Measurements from ENCODE around the gene TEDC2. TPM values are rescaled to one million over a fixed set of nuclear protein-coding genes. Genes with fewer than 3 reads are reported as not detected.

The TEDC2 gene
- total and polyA plus RNA-seq, 2 of the 8 experiments (the other 6 are each of a cell fraction or from before 2014, with no cell fraction given) = 54.6 to 55.6 TPM

DNA sequence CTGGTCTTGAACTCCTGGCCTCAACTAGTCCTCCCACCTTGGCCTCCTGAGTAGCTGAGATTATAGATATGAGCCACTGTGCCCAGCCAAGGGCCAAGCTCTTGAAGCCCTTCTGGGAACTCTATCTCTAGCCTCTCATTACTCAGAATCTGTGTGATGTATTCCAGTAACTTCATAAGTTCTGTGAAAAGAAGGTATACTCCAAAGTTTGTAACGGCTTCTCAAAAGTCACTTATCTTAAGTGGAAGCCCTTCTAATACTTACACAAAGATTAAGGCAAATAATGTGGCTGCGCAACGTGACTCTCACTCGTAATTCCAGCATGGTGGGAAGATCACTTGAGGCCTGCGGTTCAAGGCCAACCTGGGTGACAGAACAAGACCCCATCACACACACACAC is 34.7 kb downstream of the TEDC2 start:
- Histone ChIP-seq H3K36me3 (ENCODE audit: control insufficient read depth in 2 of 4, insufficient read depth in 4 of 4, low read length in 3 of 4) (peaks cover 0 to 15% (median 4%) of the 10 kb centered on the region in 4 experiments; a peak in 4 of 8 replicates), H4K91ac (replicated peaks; ENCODE audit: insufficient read length, low read length) (no peak overlapping the region), H3K79me2 (ENCODE audit: control insufficient read depth in 1 of 2, insufficient read depth in 2 of 2, low read length in 2 of 2) (0 out of 4 replicates have a peak, but pooled peaks cover 0 to 2% of the 10 kb centered on the region in 2 experiments), H2BK15ac (ENCODE audit: low read length) (no peak overlapping the region), H3K4me1 (replicated peaks in 1 of 4; ENCODE audit: control insufficient read depth in 3 of 4, insufficient read depth in 4 of 4, low read length in 3 of 4) (no peaks in the 10 kb centered on the region), H3K4ac (replicated peaks; ENCODE audit: insufficient read length, low read depth, low read length) (no peak overlapping the region), H4K5ac (ENCODE audit: insufficient read length, low read depth, low read length) (no peak overlapping the region), H3K23me2 (ENCODE audit: low read depth, low read length) (no peaks in the 10 kb centered on the region), H3K56ac (replicated peaks; ENCODE audit: insufficient read length, low read depth, low read length) (no peak overlapping the region), H3K27me3 (replicated peaks in 1 of 4; ENCODE audit: control insufficient read depth in 3 of 4, extremely low read depth in 1 of 4, insufficient read depth in 3 of 4, low read length in 3 of 4) (no peaks in the 10 kb centered on the region), H3K9ac (replicated peaks in 1 of 4; ENCODE audit: extremely low read depth in 1 of 4, low read depth in 3 of 4, low read length in 3 of 4) (no peak overlapping the region), H2BK20ac (ENCODE audit: low read length) (no peak overlapping the region), H3K18ac (ENCODE audit: extremely low read depth, low read length) (no peak overlapping the region), H3K4me2 (ENCODE audit: insufficient read depth in 1 of 2, low read depth in 2 of 2, low read length in 2 of 2) (no peak overlapping the region), H3K9me3 (ENCODE audit: insufficient read depth in 2 of 2, low read depth in 1 of 2, low read length in 1 of 2) (no peaks in the 10 kb centered on the region), H2BK5ac (ENCODE audit: low read depth, low read length) (no peak overlapping the region), H2AFZ (ENCODE audit: low read length) (no peak overlapping the region), H2AK5ac (ENCODE audit: low read depth, low read length) (no peak overlapping the region), H4K20me1 (replicated peaks in 1 of 2; ENCODE audit: control insufficient read depth in 1 of 2, insufficient read depth in 2 of 2, low read length in 2 of 2) (peaks cover 0 to 9% of the 10 kb centered on the region in 2 experiments), H3K79me1 (ENCODE audit: low read depth, low read length) (peaks cover 2% of the 10 kb centered on the region; the same call in 1 of the 2 replicates), H3K4me3 (ENCODE audit: extremely low read depth in 1 of 4, insufficient read depth in 2 of 4, low read depth in 3 of 4, low read length in 4 of 4) (no peak overlapping the region), H4K8ac (ENCODE audit: extremely low read depth, insufficient read depth, low read length) (no peak overlapping the region), H3K23ac (ENCODE audit: insufficient read length) (no peak overlapping the region), H3K14ac (ENCODE audit: insufficient read length) (no peak overlapping the region), H2BK120ac (replicated peaks; ENCODE audit: low read depth, low read length) (no peak overlapping the region), H3K27ac (ENCODE audit: low read depth, low read length) (no peak overlapping the region), H2BK12ac (ENCODE audit: low read depth, low read length) (no peak overlapping the region)
- 94% methylated on average over 5 of the region's 5 CpGs; no CpG with 5 or more reads in 1 of the 2 experiments for WGBS, 2 experiments (ENCODE audit: extremely low coverage in 1 of 2, insufficient coverage in 1 of 2, insufficient read length in 1 of 2, insufficient replicate concordance in 2 of 2, low coverage in 1 of 2, low lambda C conversion rate in 2 of 2, missing lambda C conversion rate in 1 of 2)
- POLR2A ChIA-PET (ENCODE audit: partially characterized antibody) = interaction anchor here (0.7 kb wide), 1 partner anchor 222 kb away, joined by 4 read pairs; no protein-coding TSS in a partner anchor
- no peak for FAIRE-seq
- CTCF ChIA-PET (ENCODE audit: partially characterized antibody) = no interaction called here
- TF ChIP-seq, protein P1, sequence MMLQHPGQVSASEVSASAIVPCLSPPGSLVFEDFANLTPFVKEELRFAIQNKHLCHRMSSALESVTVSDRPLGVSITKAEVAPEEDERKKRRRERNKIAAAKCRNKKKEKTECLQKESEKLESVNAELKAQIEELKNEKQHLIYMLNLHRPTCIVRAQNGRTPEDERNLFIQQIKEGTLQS (IDR thresholded peaks at IDR 0.05; ENCODE audit: insufficient read depth, low read depth, low read length) = no peak
- no peak for TF ChIP-seq RAD21 (IDR thresholded peaks at IDR 0.05 in 1 of 2, conservative IDR thresholded peaks at IDR 0.05 in 1 of 2; ENCODE audit: low read depth in 2 of 2, low read length in 2 of 2)
- no peak for TF ChIP-seq ZNF274 (IDR thresholded peaks at IDR 0.05; ENCODE audit: borderline replicate concordance, extremely low read depth, low read length)
- TF ChIP-seq CHD2 (IDR thresholded peaks at IDR 0.05; ENCODE audit: low read length) = no peak
- no peak for TF ChIP-seq BCL11A (IDR thresholded peaks at IDR 0.05; ENCODE audit: low read depth in 2 of 2, low read length in 2 of 2)
- no peak for TF ChIP-seq CHD1 (IDR thresholded peaks at IDR 0.05; ENCODE audit: low read depth, low read length)
- no peak for TF ChIP-seq HDAC2 (IDR thresholded peaks at IDR 0.05; ENCODE audit: borderline replicate concordance in 1 of 2, low read depth in 2 of 2, low read length in 2 of 2)
- DNase-seq (ENCODE audit: low read depth in 1 of 2, low spot score in 2 of 2) = no peak
